Measurements from ENCODE around the gene C16orf78. TPM values are rescaled to one million over a fixed set of nuclear protein-coding genes. Genes with fewer than 3 reads are reported as not detected.

The C16orf78 gene
- total and polyA plus RNA-seq, 2 of the 4 experiments (the other 2 are of a cell fraction): not detected

GRCh38 chr16:49446805-49447204 is 73.2 kb downstream of the C16orf78 start:
- no TSS peak for BruUV-seq (replicated peaks)
- no peak overlapping the region for H2BK15ac ChIP-seq (ENCODE audit: low read depth, low read length)
- no CpG with 5 or more reads among the region's 2 CpGs for WGBS, 2 experiments (ENCODE audit: extremely low coverage in 2 of 2, insufficient read length in 1 of 2)
- ATAC-seq (ENCODE audit: low read depth) (no peak), DNase-seq (no peak)
- H2BK20ac ChIP-seq (ENCODE audit: low read depth, low read length): no peak overlapping the region
- in situ Hi-C loops (cut with MboI; ENCODE audit: low sequenced_read_pairs): no loop called here
- intact Hi-C loops (cut with micrococcal nuclease): no loop called here
- H3K79me1 ChIP-seq (ENCODE audit: low read depth in 1 of 2, low read length in 2 of 2): no peaks in the 10 kb centered on the region
- no peak overlapping the region for H3K4ac ChIP-seq (ENCODE audit: low read depth, low read length)
- H4K20me1 ChIP-seq (ENCODE audit: insufficient read depth, low read length): no peaks in the 10 kb centered on the region
- TF ChIP-seq RCOR1 (IDR thresholded peaks at IDR 0.05; ENCODE audit: insufficient replicate concordance, low read length): no peak
- TF ChIP-seq FOS (IDR thresholded peaks at IDR 0.05; ENCODE audit: low read depth, low read length): no peak
- no peak for TF ChIP-seq CTCF (conservative IDR thresholded peaks at IDR 0.05; ENCODE audit: low read depth, low read length)
- TF ChIP-seq CHD1 (IDR thresholded peaks at IDR 0.05; ENCODE audit: low read depth, low read length): no peak
- TF ChIP-seq USF2 (IDR thresholded peaks at IDR 0.05; ENCODE audit: low read depth, low read length): no peak
- TF ChIP-seq POLR2A (IDR thresholded peaks at IDR 0.05; ENCODE audit: low read depth, low read length): no peak
- TF ChIP-seq MAZ (IDR thresholded peaks at IDR 0.05; ENCODE audit: borderline replicate concordance, low read depth, low read length): no peak
- TF ChIP-seq ELK1 (IDR thresholded peaks at IDR 0.05; ENCODE audit: borderline replicate concordance, low read depth, low read length): no peak
- no peak for TF ChIP-seq RAD21 (IDR thresholded peaks at IDR 0.05; ENCODE audit: low read length)
- no peaks in the 10 kb centered on the region for H3K9me3 ChIP-seq (ENCODE audit: control insufficient read depth, insufficient read depth, low read length)
- no peaks in the 10 kb centered on the region for H3K36me3 ChIP-seq (ENCODE audit: control insufficient read depth, insufficient read depth, low read length)
- no peak overlapping the region for H3K56ac ChIP-seq (ENCODE audit: extremely low read depth, insufficient read depth, low read length)
- no peaks in the 10 kb centered on the region for H3K4me1 ChIP-seq (ENCODE audit: control insufficient read depth, insufficient read depth, low read length)
- POLR2A ChIA-PET (ENCODE audit: unreplicated experiment): no interaction called here
- no peak overlapping the region for H2BK120ac ChIP-seq (ENCODE audit: low read depth, low read length)
- H2AK9ac ChIP-seq (replicated peaks; ENCODE audit: low read depth, low read length, poor library complexity): no peak overlapping the region
- H3K4me3 ChIP-seq (ENCODE audit: insufficient read depth, low read depth, low read length): no peak overlapping the region
- dilution Hi-C loops (cut with HindIII; ENCODE audit: low sequenced_read_pairs, unreplicated experiment): no loop called here
- no peak overlapping the region for H3K23ac ChIP-seq (ENCODE audit: low read depth, low read length)
- H4K91ac ChIP-seq (ENCODE audit: insufficient read depth, low read depth, low read length): no peak overlapping the region
- H3K4me2 ChIP-seq (ENCODE audit: low read depth, low read length): no peak overlapping the region
- H3K14ac ChIP-seq (replicated peaks; ENCODE audit: low read depth, low read length): no peak overlapping the region
- H3K27ac ChIP-seq (ENCODE audit: insufficient read depth, low read length): no peak overlapping the region
- no peak overlapping the region for H3K9ac ChIP-seq (ENCODE audit: low read depth, low read length)
- no peak overlapping the region for H3K18ac ChIP-seq (ENCODE audit: low read depth, low read length)
- no peak overlapping the region for H4K8ac ChIP-seq (ENCODE audit: low read depth in 2 of 2, low read length in 2 of 2)
- CTCF ChIA-PET: no interaction called here
- no peaks in the 10 kb centered on the region for H3K27me3 ChIP-seq (ENCODE audit: control insufficient read depth, insufficient read depth, low read length)
- H2BK5ac ChIP-seq (ENCODE audit: low read depth, low read length, poor library complexity, severe bottlenecking): no peak overlapping the region
- no peak overlapping the region for H4K5ac ChIP-seq (ENCODE audit: low read depth, low read length)
- no peak overlapping the region for H2AK5ac ChIP-seq (ENCODE audit: low read depth, low read length)
- no peak overlapping the region for H2AFZ ChIP-seq (replicated peaks; ENCODE audit: low read length, poor library complexity)
- no peaks in the 10 kb centered on the region for H3K9me1 ChIP-seq (ENCODE audit: insufficient read depth, low read length)
